Measurements from ENCODE around the gene RELN.
"Not testable (repeated sequence)": the region's sequence is repeated elsewhere in the genome, so short reads cannot be mapped to it uniquely, and the experiment has no call there.

RELN gene

GRCh38 chr7:103989200-103989784 lies at the start of gene RELN:
RELN (minus strand) TSS chr7:103989658; CDS start chr7:103989356, 302 bp downstream.
- Mint-ChIP-seq H3K36me3 (ENCODE audit: low read depth) (no peaks in the 10 kb centered on the region), H3K4me1 (peaks cover 13% of the 10 kb centered on the region), H3K4me3 (peak within 1 kb of the TSS; percentile 81), H3K27me3 (ENCODE audit: low read depth, poor library complexity) (peaks cover 88% of the 10 kb centered on the region), H3K9me3 (no peaks in the 10 kb centered on the region), H3K27ac (no peak within 1 kb of the TSS)
- no peak for TF ChIP-seq CTCF (IDR thresholded peaks at IDR 0.05)
- peak; percentile 66 for DNase-seq

GRCh38 chr7:104038136-104038535 lies 48.7 kb upstream of the RELN start:
- no peak overlapping the region for H3K4me3 Mint-ChIP-seq
- H3K4me1 Mint-ChIP-seq = no peaks in the 10 kb centered on the region
- H3K36me3 Mint-ChIP-seq (ENCODE audit: low read depth) = no peaks in the 10 kb centered on the region
- DNase-seq = no peak
- H3K27ac Mint-ChIP-seq = no peak overlapping the region
- TF ChIP-seq CTCF (IDR thresholded peaks at IDR 0.05) = no peak
- peaks cover 18% of the 10 kb centered on the region for H3K9me3 Mint-ChIP-seq
- H3K27me3 Mint-ChIP-seq (ENCODE audit: low read depth, poor library complexity) = peaks cover 6% of the 10 kb centered on the region

- H3K4me1 Mint-ChIP-seq; H3K27me3 Mint-ChIP-seq (ENCODE audit: low read depth, poor library complexity); H3K27ac Mint-ChIP-seq; DNase-seq; H3K4me3 Mint-ChIP-seq; H3K36me3 Mint-ChIP-seq (ENCODE audit: low read depth): not testable (repeated sequence)
- peaks cover 18% of the 10 kb centered on the region for H3K9me3 Mint-ChIP-seq
These were observed 47.4 kb upstream of the RELN start for GRCh38 chr7:104036889-104037288.

GRCh38 chr7:104035351-104035750 lies 45.9 kb upstream of the RELN start:
- TF ChIP-seq CTCF (IDR thresholded peaks at IDR 0.05) = no peak
- no peak overlapping the region for H3K27ac Mint-ChIP-seq
- H3K4me3 Mint-ChIP-seq = no peak overlapping the region
- no peaks in the 10 kb centered on the region for H3K4me1 Mint-ChIP-seq
- H3K9me3 Mint-ChIP-seq = peaks cover 23% of the 10 kb centered on the region
- H3K27me3 Mint-ChIP-seq (ENCODE audit: low read depth, poor library complexity) = peaks cover 6% of the 10 kb centered on the region
- no peaks in the 10 kb centered on the region for H3K36me3 Mint-ChIP-seq (ENCODE audit: low read depth)
- DNase-seq = no peak

- no peak for TF ChIP-seq CTCF (IDR thresholded peaks at IDR 0.05)
- Mint-ChIP-seq H3K9me3 (peaks cover 23% of the 10 kb centered on the region), H3K27me3 (ENCODE audit: low read depth, poor library complexity) (peaks cover 6% of the 10 kb centered on the region), H3K4me3 (no peak overlapping the region), H3K36me3 (ENCODE audit: low read depth) (no peaks in the 10 kb centered on the region), H3K27ac (no peak overlapping the region), H3K4me1 (no peaks in the 10 kb centered on the region)
- DNase-seq = no peak
These were observed 45.2 kb upstream of the RELN start for GRCh38 chr7:104034679-104035078.

GRCh38 chr7:104033837-104034236 lies 44.4 kb upstream of the RELN start:
- TF ChIP-seq CTCF (IDR thresholded peaks at IDR 0.05) = no peak
- peaks cover 23% of the 10 kb centered on the region for H3K9me3 Mint-ChIP-seq

More at GRCh38 chr7:104033837-104034236, 44.4 kb upstream of the RELN start:
- DNase-seq = no peak
- no peaks in the 10 kb centered on the region for H3K36me3 Mint-ChIP-seq (ENCODE audit: low read depth)
- H3K4me3 Mint-ChIP-seq = no peak overlapping the region
- H3K4me1 Mint-ChIP-seq = no peaks in the 10 kb centered on the region
- H3K27ac Mint-ChIP-seq = no peak overlapping the region
- peaks cover 6% of the 10 kb centered on the region for H3K27me3 Mint-ChIP-seq (ENCODE audit: low read depth, poor library complexity)
